Fibroblast of lung (primary cell): Measurements from ENCODE around the gene IGF2R. TPM values are rescaled to one million over a fixed set of nuclear protein-coding genes. Genes with fewer than 3 reads are reported as not detected.

Experiments
- DNase-seq, 2 donors: peaks; one replicate each; pipeline versions ENCODE4 v3.0.0 to v3.0.0-alpha.2; 2010; ENCODE audit warnings: low read depth in 2 of 2
- H2AFZ ChIP-seq: 2 replicates; pipeline ENCODE4 v1.5.1; 2012; ENCODE audit warnings: low read length, control low read depth, inconsistent platforms
- H3K27ac ChIP-seq: 2 replicates; pipeline ENCODE4 v1.5.1; 2011; ENCODE audit warnings: low read length, control low read depth; ENCODE audit not compliant: insufficient read depth
- H3K27me3 ChIP-seq: 2 replicates; pipeline ENCODE4 v1.5.1; 2011; ENCODE audit warnings: mild to moderate bottlenecking, low read length; ENCODE audit not compliant: control insufficient read depth, insufficient read depth
- H3K36me3 ChIP-seq: 2 replicates; pipeline ENCODE4 v1.5.1; 2011; ENCODE audit warnings: low read length; ENCODE audit not compliant: control insufficient read depth, insufficient read depth
- H3K4me1 ChIP-seq: 2 replicates; pipeline ENCODE4 v1.5.1; 2011; ENCODE audit warnings: low read length; ENCODE audit not compliant: control insufficient read depth, insufficient read depth; ENCODE audit errors: extremely low read depth
- H3K4me2 ChIP-seq: 2 replicates; pipeline ENCODE4 v1.5.1; 2011; ENCODE audit warnings: low read length, control low read depth; ENCODE audit not compliant: insufficient read depth; ENCODE audit errors: extremely low read depth
- H3K4me3 ChIP-seq, 4 experiments: fragments of 200-600 bp in 1 of 4; sonication (generic) in 1 of 4; replicated peaks in 1 of 4; 2 replicates each; pipeline ENCODE4 v1.5.1; 2011 to 2016; ENCODE audit warnings: low read length in 4 of 4, low read depth in 3 of 4, mild to moderate bottlenecking in 3 of 4, control low read depth in 2 of 4, inconsistent platforms in 1 of 4, mixed read lengths in 1 of 4; ENCODE audit not compliant: insufficient read depth in 1 of 4; ENCODE audit errors: control extremely low read depth in 1 of 4
- H3K79me2 ChIP-seq: 2 replicates; pipeline ENCODE4 v1.5.1; 2012; ENCODE audit warnings: mild to moderate bottlenecking, low read length, inconsistent platforms; ENCODE audit not compliant: control insufficient read depth, insufficient read depth
- H3K9ac ChIP-seq: 2 replicates; pipeline ENCODE4 v1.5.1; 2011; ENCODE audit warnings: mild to moderate bottlenecking, low read length, control low read depth; ENCODE audit not compliant: insufficient read depth
- H3K9me3 ChIP-seq: 2 replicates; pipeline ENCODE4 v1.5.1; 2012; ENCODE audit warnings: low read depth, low read length; ENCODE audit not compliant: control insufficient read depth, insufficient read depth
- H4K20me1 ChIP-seq: 2 replicates; pipeline ENCODE4 v1.5.1; 2011; ENCODE audit warnings: low read length; ENCODE audit not compliant: control insufficient read depth, insufficient read depth; ENCODE audit errors: extremely low read depth
- CTCF ChIP-seq, 2 donors: IDR thresholded peaks in 1 of 2; conservative IDR thresholded peaks in 1 of 2; 1 replicate in 1 of 2; 2 replicates in 1 of 2; pipeline ENCODE4 v1.5.1; 2011 to 2012; ENCODE audit warnings: low read length in 2 of 2, control low read depth in 1 of 2, inconsistent platforms in 1 of 2, low read depth in 1 of 2, mild to moderate bottlenecking in 1 of 2
- EZH2 ChIP-seq: IDR thresholded peaks from 2 replicates; pipeline ENCODE4 v1.5.1; 2012; ENCODE audit warnings: low read length, control low read depth, mild to moderate bottlenecking; ENCODE audit errors: missing control alignments
- polyA plus RNA-seq, 2 donors: library from polyadenylated mRNA; depleted of rRNA in 1 of 2; stranded (reverse) in 1 of 2; unstranded in 1 of 2; fragments of >200 nt; gene quantifications; 2 replicates each; pipeline ENCODE4 v1.2.1, GENCODE V29; 2011 to 2012; ENCODE audit warnings: missing spikeins in 1 of 2
- total RNA-seq: library from RNA; depleted of rRNA; stranded (reverse); fragments of >200 nt; gene quantifications from 2 replicates; pipeline ENCODE4 v1.2.1, GENCODE V29; 2014

The IGF2R gene
- total and polyA plus RNA-seq, 2 donors (not counting 1 experiment from before 2014, with no cell fraction given), result 37.6 to 300 TPM

DNA sequence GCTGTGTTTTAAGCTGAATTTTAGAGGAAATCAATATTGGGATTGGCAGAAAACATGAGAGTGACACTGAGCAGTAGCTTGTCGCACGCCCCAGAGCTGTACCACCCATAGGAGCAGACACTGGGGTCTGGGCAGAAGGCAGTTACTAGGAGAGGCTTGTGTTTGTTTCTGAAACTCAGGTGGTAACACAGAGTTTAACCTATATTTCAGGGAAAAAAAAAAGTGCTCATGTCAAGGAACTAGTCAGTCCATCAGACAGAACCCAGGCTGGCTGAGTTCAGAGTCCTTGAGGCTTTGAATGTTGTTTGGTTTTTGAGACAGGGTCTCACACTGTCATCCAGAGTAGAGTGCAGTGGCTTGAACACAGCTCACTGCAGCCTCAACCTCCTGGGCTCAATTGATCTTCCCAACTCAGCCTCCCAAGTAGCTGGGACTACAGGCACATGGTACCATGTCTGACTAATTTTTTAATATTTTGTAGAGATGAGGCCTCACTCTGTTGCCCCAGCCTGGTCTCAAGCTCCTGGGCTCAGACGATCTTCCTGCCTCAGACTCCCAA is 159.3 kb downstream of the IGF2R start:
- Histone ChIP-seq H3K9ac (no peak overlapping the region), H3K36me3 (no peaks in the 10 kb centered on the region), H3K9me3 (no peaks in the 10 kb centered on the region), H3K27me3 (no peaks in the 10 kb centered on the region), H4K20me1 (no peaks in the 10 kb centered on the region), H3K4me1 (no peaks in the 10 kb centered on the region), H3K27ac (no peak overlapping the region), H2AFZ (no peak overlapping the region), H3K4me3 (no peak overlapping the region), H3K79me2 (no peaks in the 10 kb centered on the region), H3K4me2 (no peak overlapping the region)
- TF ChIP-seq CTCF (conservative IDR thresholded peaks at IDR 0.05 in 1 of 2, IDR thresholded peaks at IDR 0.05 in 1 of 2; ENCODE audit: low read depth in 1 of 2, low read length in 2 of 2), result no peak
- no peak for TF ChIP-seq EZH2
- no peak for DNase-seq

- H3K27me3 ChIP-seq, result no peaks in the 10 kb centered on the region
- H3K4me3 ChIP-seq, result no peak overlapping the region
- H3K27ac ChIP-seq, result no peak overlapping the region
- DNase-seq, result no peak
- no peaks in the 10 kb centered on the region for H3K36me3 ChIP-seq
- no peaks in the 10 kb centered on the region for H3K9me3 ChIP-seq
- no peak overlapping the region for H3K4me2 ChIP-seq
- no peaks in the 10 kb centered on the region for H4K20me1 ChIP-seq
- TF ChIP-seq CTCF (conservative IDR thresholded peaks at IDR 0.05 in 1 of 2, IDR thresholded peaks at IDR 0.05 in 1 of 2; ENCODE audit: low read depth in 1 of 2, low read length in 2 of 2) (no peak), EZH2 (no peak)
- H3K79me2 ChIP-seq, result no peaks in the 10 kb centered on the region
- no peak overlapping the region for H3K9ac ChIP-seq
- H2AFZ ChIP-seq, result no peak overlapping the region
- H3K4me1 ChIP-seq, result no peaks in the 10 kb centered on the region
Observed at GRCh38 chr6:160128879-160129516, 160.1 kb downstream of the IGF2R start.

GRCh38 chr6:160129881-160130615 is 161.2 kb downstream of the IGF2R start:
- DNase-seq, result no peak

More at GRCh38 chr6:160129881-160130615, 161.2 kb downstream of the IGF2R start:
- H3K4me2 ChIP-seq, result no peak overlapping the region
- no peaks in the 10 kb centered on the region for H3K4me1 ChIP-seq
- no peak overlapping the region for H2AFZ ChIP-seq
- no peaks in the 10 kb centered on the region for H3K36me3 ChIP-seq
- H3K27me3 ChIP-seq, result no peaks in the 10 kb centered on the region
- no peaks in the 10 kb centered on the region for H3K79me2 ChIP-seq
- H4K20me1 ChIP-seq, result no peaks in the 10 kb centered on the region
- H3K4me3 ChIP-seq, result no peak overlapping the region
- H3K27ac ChIP-seq, result no peak overlapping the region
- no peak overlapping the region for H3K9ac ChIP-seq
- no peaks in the 10 kb centered on the region for H3K9me3 ChIP-seq
- TF ChIP-seq EZH2 (no peak), CTCF (conservative IDR thresholded peaks at IDR 0.05 in 1 of 2, IDR thresholded peaks at IDR 0.05 in 1 of 2; ENCODE audit: low read depth in 1 of 2, low read length in 2 of 2) (no peak)
